ENCODE data around the gene WDR93.
"Not testable (repeated sequence)": the region's sequence is repeated elsewhere in the genome, so short reads cannot be mapped to it uniquely, and the experiment has no call there.

WDR93 gene

GRCh38 chr15:89777782-89778380, 87.3 kb downstream of the WDR93 start:
- no peak for TF ChIP-seq POLR2A (IDR thresholded peaks at IDR 0.05; ENCODE audit: low read depth, low read length)
- no peak for TF ChIP-seq POLR2AphosphoS5 (IDR thresholded peaks at IDR 0.05; ENCODE audit: low read depth, low read length)
- TF ChIP-seq TAF1 (IDR thresholded peaks at IDR 0.05; ENCODE audit: borderline replicate concordance, low read depth, low read length): no peak
- FAIRE-seq (no peak), DNase-seq (ENCODE audit: insufficient read length) (no peak)

DNA sequence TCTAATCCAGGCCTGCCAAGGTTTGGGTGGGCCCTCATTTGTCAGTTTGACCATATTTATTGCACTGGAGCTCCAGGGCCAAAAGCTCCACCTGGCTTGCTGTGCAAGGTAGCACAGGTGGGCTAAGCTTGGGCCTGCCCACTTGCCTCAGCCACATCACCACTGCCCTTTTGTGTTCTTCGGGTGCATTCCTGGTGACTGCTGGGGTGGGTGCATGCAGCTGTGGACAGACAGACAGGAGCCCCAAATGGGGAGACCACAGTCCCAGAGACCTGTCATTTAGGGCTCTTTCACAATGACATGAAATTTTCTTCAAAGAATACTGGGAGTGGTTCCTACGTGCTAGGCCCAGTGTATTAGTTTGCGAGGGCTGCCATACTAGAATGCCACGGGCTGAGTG, 88.2 kb downstream of the WDR93 start:
- no peak for TF ChIP-seq POLR2A (IDR thresholded peaks at IDR 0.05; ENCODE audit: low read depth, low read length)
- TF ChIP-seq POLR2AphosphoS5 (IDR thresholded peaks at IDR 0.05; ENCODE audit: low read depth, low read length): no peak
- DNase-seq (ENCODE audit: insufficient read length): no peak
- no peak for FAIRE-seq

DNA sequence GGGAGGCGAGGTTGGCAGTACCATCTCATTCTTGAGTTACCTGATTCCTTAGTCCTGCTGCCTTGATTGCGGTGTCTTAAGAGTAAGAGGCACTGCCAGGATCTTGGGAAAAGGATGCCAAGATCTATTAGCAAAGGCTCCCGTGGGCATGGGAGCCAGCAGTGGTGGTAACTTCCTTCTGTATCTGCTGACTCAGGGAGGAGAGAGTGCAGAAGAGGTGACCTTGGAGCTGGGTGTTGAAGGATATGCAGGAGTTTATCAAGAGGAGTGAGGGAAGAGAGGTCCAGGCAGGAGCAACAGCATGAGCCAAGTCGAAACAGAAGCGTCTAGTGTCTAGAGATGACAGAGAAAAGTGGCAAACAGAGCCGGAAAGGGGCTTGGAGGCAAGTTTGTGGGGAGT, 90.0 kb downstream of the WDR93 start:
- TF ChIP-seq TAF1 (IDR thresholded peaks at IDR 0.05; ENCODE audit: borderline replicate concordance, low read depth, low read length): no peak
- TF ChIP-seq POLR2A (IDR thresholded peaks at IDR 0.05; ENCODE audit: low read depth, low read length): no peak
- TF ChIP-seq POLR2AphosphoS5 (IDR thresholded peaks at IDR 0.05; ENCODE audit: low read depth, low read length): no peak
- no peak for DNase-seq (ENCODE audit: insufficient read length)
- FAIRE-seq: no peak

DNA sequence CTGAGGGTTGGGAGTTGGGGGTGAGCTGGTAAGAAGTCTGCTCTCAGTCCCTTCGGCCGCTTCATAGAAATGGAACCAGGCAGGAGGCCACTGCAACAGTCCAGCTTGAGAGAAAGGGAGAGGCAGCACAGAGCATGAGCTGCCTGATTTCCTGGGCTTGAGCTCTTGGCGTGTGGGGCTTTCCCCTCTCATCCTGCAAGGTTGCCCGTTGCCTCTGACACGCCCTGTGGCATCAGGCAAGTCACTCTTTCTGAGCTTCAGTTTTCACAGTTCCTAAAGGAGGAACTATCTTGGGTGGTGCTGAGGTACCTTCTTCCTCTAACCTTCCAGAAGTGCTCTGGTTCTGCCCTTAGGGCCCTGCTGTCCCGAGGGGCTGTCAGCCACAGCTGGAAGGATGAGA, 90.4 kb downstream of the WDR93 start:
- FAIRE-seq (peak; percentile 66), DNase-seq (ENCODE audit: insufficient read length) (no peak)
- no peak for TF ChIP-seq POLR2AphosphoS5 (IDR thresholded peaks at IDR 0.05; ENCODE audit: low read depth, low read length)
- no peak for TF ChIP-seq TAF1 (IDR thresholded peaks at IDR 0.05; ENCODE audit: borderline replicate concordance, low read depth, low read length)
- TF ChIP-seq POLR2A (IDR thresholded peaks at IDR 0.05; ENCODE audit: low read depth, low read length): no peak

DNA sequence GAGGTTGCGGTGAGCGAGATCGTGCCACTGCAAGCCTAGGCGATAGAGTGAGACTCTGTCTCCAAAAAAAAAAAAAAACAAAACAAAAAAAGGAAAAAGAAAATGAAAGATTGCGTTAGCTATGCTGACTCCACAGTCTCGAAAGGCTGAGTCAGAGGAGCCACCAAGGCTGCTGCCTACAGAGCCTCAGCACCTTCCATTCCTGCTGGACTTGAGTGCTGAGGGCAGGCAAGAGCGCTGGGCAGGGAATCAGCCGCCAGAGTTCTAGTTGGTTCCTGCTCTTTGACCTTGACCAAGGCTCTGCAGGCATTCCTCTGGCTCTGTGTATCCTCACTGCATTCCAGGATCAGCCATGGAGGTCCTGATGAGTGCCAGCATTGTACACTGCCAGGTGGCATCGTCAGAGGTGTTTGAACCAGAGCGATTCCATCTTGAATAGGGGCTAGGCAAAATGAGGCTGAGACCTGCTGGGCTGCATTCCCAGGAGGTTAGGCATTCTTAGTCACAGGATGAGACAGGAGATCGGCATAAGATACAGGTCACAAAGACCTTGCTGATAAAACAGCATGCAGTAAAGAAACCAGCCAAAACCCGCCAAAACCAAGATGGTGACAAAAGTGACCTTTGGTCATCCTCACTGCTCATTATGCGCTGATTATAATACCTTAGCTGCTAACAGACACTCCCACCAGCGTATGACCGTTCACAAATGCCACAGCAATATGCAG, 91.4 kb downstream of the WDR93 start:
- FAIRE-seq (peak; percentile 84), DNase-seq (ENCODE audit: insufficient read length) (no peak)
- TF ChIP-seq TAF1 (IDR thresholded peaks at IDR 0.05; ENCODE audit: borderline replicate concordance, low read depth, low read length) (no peak), POLR2A (IDR thresholded peaks at IDR 0.05; ENCODE audit: low read depth, low read length) (no peak), POLR2AphosphoS5 (IDR thresholded peaks at IDR 0.05; ENCODE audit: low read depth, low read length) (no peak)

- not testable (repeated sequence) for DNase-seq (ENCODE audit: insufficient read length); FAIRE-seq
Observed at GRCh38 chr15:89782619-89782950, 92.0 kb downstream of the WDR93 start.

DNA sequence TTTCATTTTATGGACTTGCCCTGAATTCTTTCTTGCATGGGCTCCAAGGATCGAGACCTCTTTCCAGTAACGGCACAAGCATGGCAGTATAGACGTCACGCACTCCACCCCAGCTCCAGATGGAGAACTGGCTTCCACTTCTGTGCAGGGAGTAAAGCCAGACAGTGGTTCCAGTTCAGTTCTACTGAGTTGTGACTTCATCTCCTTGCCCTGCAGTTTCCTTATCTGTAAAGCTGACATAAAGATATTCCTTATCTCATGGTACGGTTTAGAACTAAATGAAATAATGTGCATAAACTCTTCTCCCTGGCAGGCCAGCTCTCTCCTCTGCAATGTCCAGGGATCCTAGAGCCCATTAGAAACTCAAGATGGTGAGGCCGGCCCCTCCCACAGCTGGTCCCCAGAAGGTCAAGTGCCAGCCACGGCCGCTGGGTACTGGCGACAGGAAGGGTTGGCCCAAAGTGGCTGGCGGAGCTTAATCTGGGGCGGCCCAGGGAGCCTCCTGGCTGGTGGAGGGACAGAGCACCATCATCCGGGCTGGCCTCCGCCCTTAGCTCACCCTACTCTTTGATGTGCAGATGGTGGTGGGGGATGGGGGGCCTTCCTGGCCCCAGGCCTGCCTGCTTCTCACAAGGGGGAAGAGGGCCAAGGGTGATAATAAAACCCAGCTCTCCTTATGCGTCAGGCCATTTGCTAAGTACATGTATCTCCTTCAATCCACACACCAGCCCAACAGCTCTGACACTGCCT, 92.7 kb downstream of the WDR93 start:
- DNase-seq (ENCODE audit: insufficient read length): no peak
- FAIRE-seq: no peak
- no peak for TF ChIP-seq POLR2AphosphoS5 (IDR thresholded peaks at IDR 0.05; ENCODE audit: low read depth, low read length)
- TF ChIP-seq TAF1 (IDR thresholded peaks at IDR 0.05; ENCODE audit: borderline replicate concordance, low read depth, low read length): no peak
- TF ChIP-seq POLR2A (IDR thresholded peaks at IDR 0.05; ENCODE audit: low read depth, low read length): no peak

GRCh38 chr15:89783861-89784685, 93.5 kb downstream of the WDR93 start:
- FAIRE-seq: no peak
- no peak for DNase-seq (ENCODE audit: insufficient read length)
- TF ChIP-seq POLR2AphosphoS5 (IDR thresholded peaks at IDR 0.05; ENCODE audit: low read depth, low read length): no peak
- TF ChIP-seq POLR2A (IDR thresholded peaks at IDR 0.05; ENCODE audit: low read depth, low read length): no peak
- no peak for TF ChIP-seq TAF1 (IDR thresholded peaks at IDR 0.05; ENCODE audit: borderline replicate concordance, low read depth, low read length)

DNA sequence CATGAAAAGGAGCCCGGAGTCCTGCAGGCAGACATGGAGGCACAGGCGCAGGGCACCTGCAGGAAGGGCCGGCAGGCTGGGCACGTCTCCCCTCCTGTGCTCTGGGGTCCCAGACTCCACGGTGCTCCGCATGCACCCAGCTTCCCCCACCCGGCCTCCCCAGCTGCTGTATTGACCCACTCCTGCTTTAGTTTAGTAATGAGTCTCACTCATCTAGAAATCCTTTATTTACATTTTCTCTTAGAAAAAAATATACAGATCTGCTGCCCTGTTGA, 94.0 kb downstream of the WDR93 start:
- DNase-seq (ENCODE audit: insufficient read length) (no peak), FAIRE-seq (no peak)
- TF ChIP-seq POLR2A (IDR thresholded peaks at IDR 0.05; ENCODE audit: low read depth, low read length) (no peak), POLR2AphosphoS5 (IDR thresholded peaks at IDR 0.05; ENCODE audit: low read depth, low read length) (no peak), TAF1 (IDR thresholded peaks at IDR 0.05; ENCODE audit: borderline replicate concordance, low read depth, low read length) (no peak)

GRCh38 chr15:89785064-89785773, 94.6 kb downstream of the WDR93 start:
- no peak for DNase-seq (ENCODE audit: insufficient read length)
- no peak for TF ChIP-seq POLR2AphosphoS5 (IDR thresholded peaks at IDR 0.05; ENCODE audit: low read depth, low read length)
- no peak for TF ChIP-seq TAF1 (IDR thresholded peaks at IDR 0.05; ENCODE audit: borderline replicate concordance, low read depth, low read length)
- TF ChIP-seq POLR2A (IDR thresholded peaks at IDR 0.05; ENCODE audit: low read depth, low read length): no peak
- FAIRE-seq: no peak

DNA sequence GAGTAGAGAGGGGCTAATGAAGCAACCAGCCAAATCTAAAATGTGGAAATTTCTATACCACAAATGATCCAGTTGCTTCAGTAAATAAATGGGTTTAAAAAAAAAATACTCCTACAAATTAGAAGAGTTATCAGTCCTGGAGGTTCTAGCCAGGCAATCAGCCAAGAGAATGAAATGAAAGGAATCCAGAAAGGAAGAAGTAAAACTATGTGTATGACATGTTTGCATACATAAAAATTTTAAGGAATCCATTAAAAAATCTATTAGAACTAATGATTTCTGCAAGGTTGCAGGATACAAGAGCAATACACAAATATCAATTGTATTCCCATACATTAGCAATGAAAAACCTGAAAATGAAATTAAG, 95.1 kb downstream of the WDR93 start:
- FAIRE-seq (no peak), DNase-seq (ENCODE audit: insufficient read length) (no peak)
- no peak for TF ChIP-seq TAF1 (IDR thresholded peaks at IDR 0.05; ENCODE audit: borderline replicate concordance, low read depth, low read length)
- no peak for TF ChIP-seq POLR2AphosphoS5 (IDR thresholded peaks at IDR 0.05; ENCODE audit: low read depth, low read length)
- no peak for TF ChIP-seq POLR2A (IDR thresholded peaks at IDR 0.05; ENCODE audit: low read depth, low read length)
